Lung (tissue), 12 donors: ENCODE measurements around the gene TEX29. TPM values are rescaled to one million over a fixed set of nuclear protein-coding genes. Genes with fewer than 3 reads are reported as not detected.

ENCODE experiments used
- ATAC-seq: fragments of 200-7000 bp; cut with Tn5 transposase; one replicate; pipeline ENCODE4 v1.9.1; 2020; ENCODE audit warnings: moderate number of reproducible peaks; ENCODE audit not compliant: insufficient read depth, low FRiP score
- DNase-seq, 3 donors: peaks; one replicate each; pipeline ENCODE4 v3.0.0-alpha.2; 2013 to 2017
- H3K27ac ChIP-seq, 2 donors: one replicate each; pipeline ENCODE4 v1.5.1; 2013; ENCODE audit warnings: mild to moderate bottlenecking in 2 of 2, moderate library complexity in 2 of 2, control low read depth in 1 of 2, inconsistent platforms in 1 of 2, low read depth in 1 of 2, low read length in 1 of 2
- H3K27me3 ChIP-seq, 3 donors: one replicate each; pipeline ENCODE4 v1.5.1; 2013; ENCODE audit warnings: low read length in 2 of 3; ENCODE audit not compliant: control insufficient read depth in 3 of 3, insufficient read depth in 3 of 3
- H3K36me3 ChIP-seq, 4 donors: one replicate each; pipeline ENCODE4 v1.5.1; 2013; ENCODE audit warnings: low read length in 4 of 4, mild to moderate bottlenecking in 1 of 4, moderate library complexity in 1 of 4; ENCODE audit not compliant: control insufficient read depth in 4 of 4, insufficient read depth in 4 of 4
- H3K4me1 ChIP-seq, 5 donors: one replicate each; pipeline ENCODE4 v1.5.1; 2013; ENCODE audit warnings: low read length in 5 of 5, mild to moderate bottlenecking in 2 of 5, moderate library complexity in 1 of 5; ENCODE audit not compliant: control insufficient read depth in 5 of 5, insufficient read depth in 5 of 5
- H3K4me3 ChIP-seq: one replicate; pipeline ENCODE4 v1.5.1; 2013; ENCODE audit warnings: mild to moderate bottlenecking, control low read depth, moderate library complexity
- H3K9ac ChIP-seq, 2 donors: one replicate each; pipeline ENCODE4 v1.5.1; 2013; ENCODE audit warnings: low read length in 2 of 2, control low read depth in 1 of 2; ENCODE audit not compliant: insufficient read depth in 1 of 2
- H3K9me3 ChIP-seq, 4 donors: one replicate each; pipeline ENCODE4 v1.5.1; 2013; ENCODE audit warnings: low read length in 3 of 4, mild to moderate bottlenecking in 1 of 4, moderate library complexity in 1 of 4; ENCODE audit not compliant: control insufficient read depth in 4 of 4, insufficient read depth in 3 of 4
- WGBS, 2 donors: extraction: QIAGEN DNeasy Blood & Tissue Kit; methylation state at CpG; one replicate each; pipeline ENCODE4 v1.1.7; 2013; 5-methylcytosine and 5-hydroxymethylcytosine counted together
- polyA plus RNA-seq, 2 donors: library from polyadenylated mRNA; stranded (reverse); fragments of 200-250 nt; gene quantifications; one replicate each; pipeline ENCODE4 v1.2.1, GENCODE V29; 2013
- total RNA-seq, 2 donors: library from RNA; depleted of rRNA in 1 of 2; stranded (reverse); fragments of >200 nt in 1 of 2; gene quantifications; one replicate each; pipeline ENCODE4 v1.2.1, GENCODE V29; 2014 to 2021
- TF ChIP-seq, protein P1 (sequence below): IDR thresholded peaks from 2 replicates; pipeline ENCODE4 v1.5.1; 2012; ENCODE audit warnings: mild to moderate bottlenecking; ENCODE audit errors: control extremely low read depth, extremely low read depth
- donor health status: control.
- donor health status: control.
- donor health status: Bipolar disorder and iron deficiency.
- donor health status: healthy.
- donor health status: DM: yes; HTN: yes; CAD: no.

The TEX29 gene
- total and polyA plus RNA-seq, 4 donors: 0.19 to 0.79 (median 0.25) TPM; not detected in 1

GRCh38 chr13:111384441-111385182 lies 64.2 kb downstream of the TEX29 start:
- Histone ChIP-seq H3K27ac (no peak overlapping the region), H3K9ac (no peak overlapping the region), H3K9me3 (peaks cover 0 to 9% (median 0%) of the 10 kb centered on the region in 4 donors), H3K4me3 (no peak overlapping the region), H3K27me3 (peaks cover 0 to 4% (median 0%) of the 10 kb centered on the region in 3 donors), H3K4me1 (no peaks in the 10 kb centered on the region), H3K36me3 (no peaks in the 10 kb centered on the region)
- 36 to 56% methylated on average over 11 of the region's 11 CpGs for WGBS, 2 donors
- TF ChIP-seq, protein P1, sequence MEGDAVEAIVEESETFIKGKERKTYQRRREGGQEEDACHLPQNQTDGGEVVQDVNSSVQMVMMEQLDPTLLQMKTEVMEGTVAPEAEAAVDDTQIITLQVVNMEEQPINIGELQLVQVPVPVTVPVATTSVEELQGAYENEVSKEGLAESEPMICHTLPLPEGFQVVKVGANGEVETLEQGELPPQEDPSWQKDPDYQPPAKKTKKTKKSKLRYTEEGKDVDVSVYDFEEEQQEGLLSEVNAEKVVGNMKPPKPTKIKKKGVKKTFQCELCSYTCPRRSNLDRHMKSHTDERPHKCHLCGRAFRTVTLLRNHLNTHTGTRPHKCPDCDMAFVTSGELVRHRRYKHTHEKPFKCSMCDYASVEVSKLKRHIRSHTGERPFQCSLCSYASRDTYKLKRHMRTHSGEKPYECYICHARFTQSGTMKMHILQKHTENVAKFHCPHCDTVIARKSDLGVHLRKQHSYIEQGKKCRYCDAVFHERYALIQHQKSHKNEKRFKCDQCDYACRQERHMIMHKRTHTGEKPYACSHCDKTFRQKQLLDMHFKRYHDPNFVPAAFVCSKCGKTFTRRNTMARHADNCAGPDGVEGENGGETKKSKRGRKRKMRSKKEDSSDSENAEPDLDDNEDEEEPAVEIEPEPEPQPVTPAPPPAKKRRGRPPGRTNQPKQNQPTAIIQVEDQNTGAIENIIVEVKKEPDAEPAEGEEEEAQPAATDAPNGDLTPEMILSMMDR: no peak
- DNase-seq (peak in 1 of 3 donors; percentile 26), ATAC-seq (no peak)

DNA sequence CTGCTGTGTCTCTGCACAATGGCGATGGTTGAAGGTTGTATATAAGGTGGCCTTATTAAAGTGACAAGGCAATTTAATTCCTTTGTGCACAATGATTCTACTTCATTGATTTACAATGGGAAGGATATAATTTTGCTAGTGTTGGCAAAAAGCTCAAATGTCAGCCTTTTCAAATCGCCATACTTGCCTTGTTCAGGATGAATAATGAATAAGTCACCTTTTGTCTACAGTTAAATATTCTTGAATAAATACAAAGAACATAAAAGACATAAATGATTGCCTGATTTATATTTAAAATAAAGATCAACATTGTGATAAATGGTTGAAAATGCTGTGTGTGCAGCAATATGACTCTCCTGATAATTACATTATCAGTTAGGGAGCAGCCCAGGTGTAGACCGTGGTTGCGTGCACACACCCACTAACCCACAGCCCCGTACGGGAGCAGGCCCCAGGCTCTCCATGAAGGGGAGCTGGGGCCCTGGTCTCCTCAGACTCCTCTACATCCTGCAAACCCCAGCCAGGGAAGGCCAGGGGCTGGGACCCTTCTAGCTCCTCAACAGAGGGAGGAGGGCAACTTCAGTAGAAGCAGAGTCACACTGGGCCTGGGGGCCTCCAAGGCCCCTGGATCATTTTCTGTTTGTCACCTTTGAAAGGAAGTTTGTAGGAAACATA lies 64.9 kb downstream of the TEX29 start:
- no peak overlapping the region for H3K9ac ChIP-seq
- no peak overlapping the region for H3K27ac ChIP-seq
- peaks cover 0 to 1% (median 0%) of the 10 kb centered on the region in 5 donors for H3K4me1 ChIP-seq
- peaks cover 0 to 4% (median 0%) of the 10 kb centered on the region in 3 donors for H3K27me3 ChIP-seq
- TF ChIP-seq, protein P1: no peak
- H3K9me3 ChIP-seq: peaks cover 0 to 8% (median 0%) of the 10 kb centered on the region in 4 donors
- no peak for ATAC-seq
- 49 to 71% methylated on average over 6 of the region's 6 CpGs for WGBS, 2 donors
- no peak overlapping the region for H3K4me3 ChIP-seq
- no peaks in the 10 kb centered on the region for H3K36me3 ChIP-seq
- DNase-seq: no peak

DNA sequence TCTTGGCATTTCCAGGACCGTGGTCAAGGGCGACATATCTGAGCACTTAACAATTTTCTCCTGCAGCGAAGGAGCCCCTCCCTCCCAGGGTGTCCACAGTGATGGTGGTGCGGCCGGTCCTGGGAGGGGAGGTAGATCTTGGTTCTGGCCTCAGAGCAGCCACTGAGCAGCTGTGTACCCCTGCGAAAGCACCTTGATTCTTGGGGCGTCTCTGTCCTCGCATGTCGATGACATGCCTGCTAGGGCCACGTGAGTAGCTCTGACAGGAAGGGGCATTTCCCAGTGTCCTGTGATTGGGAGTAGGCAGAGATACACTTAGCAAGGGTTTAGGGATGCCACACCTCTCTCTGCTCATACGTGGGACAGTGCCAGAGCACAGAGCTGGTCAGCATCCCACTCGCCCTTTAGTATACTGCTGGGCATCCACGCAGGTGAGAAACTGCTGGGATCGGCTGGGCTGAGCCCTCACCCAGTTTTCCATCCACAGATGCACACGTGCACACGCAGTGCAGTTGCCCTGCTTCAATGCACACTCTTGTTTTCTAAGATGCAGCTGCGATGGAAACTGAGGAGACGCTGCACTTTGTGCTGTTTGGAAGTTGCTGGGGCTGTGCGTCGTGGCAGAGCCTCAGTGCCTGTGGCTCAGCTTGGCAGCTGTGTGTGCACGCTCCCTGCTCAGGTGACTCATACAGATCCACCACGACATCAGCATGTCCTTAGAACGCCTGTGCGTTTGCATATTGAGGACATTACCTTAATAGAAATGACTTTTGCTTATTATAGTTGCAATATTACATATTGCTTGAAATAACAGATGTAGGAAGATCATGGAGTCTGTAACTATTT lies 66.8 kb downstream of the TEX29 start:
- Histone ChIP-seq H3K36me3 (no peaks in the 10 kb centered on the region), H3K9ac (no peak overlapping the region), H3K27me3 (peaks cover 0 to 4% (median 0%) of the 10 kb centered on the region in 3 donors), H3K4me1 (peaks cover 0 to 7% (median 0%) of the 10 kb centered on the region in 5 donors), H3K4me3 (no peak overlapping the region), H3K27ac (no peak overlapping the region), H3K9me3 (no peaks in the 10 kb centered on the region)
- whole genome bisulfite sequencing, 2 donors: 90 to 93% methylated on average over 24 of the region's 24 CpGs
- TF ChIP-seq, protein P1: no peak
- ATAC-seq (no peak), DNase-seq (no peak)
